ENCODE measurements around the gene SYNE1. TPM values are rescaled to one million over a fixed set of nuclear protein-coding genes. Genes with fewer than 3 reads are reported as not detected.

Gene SYNE1, protein sequence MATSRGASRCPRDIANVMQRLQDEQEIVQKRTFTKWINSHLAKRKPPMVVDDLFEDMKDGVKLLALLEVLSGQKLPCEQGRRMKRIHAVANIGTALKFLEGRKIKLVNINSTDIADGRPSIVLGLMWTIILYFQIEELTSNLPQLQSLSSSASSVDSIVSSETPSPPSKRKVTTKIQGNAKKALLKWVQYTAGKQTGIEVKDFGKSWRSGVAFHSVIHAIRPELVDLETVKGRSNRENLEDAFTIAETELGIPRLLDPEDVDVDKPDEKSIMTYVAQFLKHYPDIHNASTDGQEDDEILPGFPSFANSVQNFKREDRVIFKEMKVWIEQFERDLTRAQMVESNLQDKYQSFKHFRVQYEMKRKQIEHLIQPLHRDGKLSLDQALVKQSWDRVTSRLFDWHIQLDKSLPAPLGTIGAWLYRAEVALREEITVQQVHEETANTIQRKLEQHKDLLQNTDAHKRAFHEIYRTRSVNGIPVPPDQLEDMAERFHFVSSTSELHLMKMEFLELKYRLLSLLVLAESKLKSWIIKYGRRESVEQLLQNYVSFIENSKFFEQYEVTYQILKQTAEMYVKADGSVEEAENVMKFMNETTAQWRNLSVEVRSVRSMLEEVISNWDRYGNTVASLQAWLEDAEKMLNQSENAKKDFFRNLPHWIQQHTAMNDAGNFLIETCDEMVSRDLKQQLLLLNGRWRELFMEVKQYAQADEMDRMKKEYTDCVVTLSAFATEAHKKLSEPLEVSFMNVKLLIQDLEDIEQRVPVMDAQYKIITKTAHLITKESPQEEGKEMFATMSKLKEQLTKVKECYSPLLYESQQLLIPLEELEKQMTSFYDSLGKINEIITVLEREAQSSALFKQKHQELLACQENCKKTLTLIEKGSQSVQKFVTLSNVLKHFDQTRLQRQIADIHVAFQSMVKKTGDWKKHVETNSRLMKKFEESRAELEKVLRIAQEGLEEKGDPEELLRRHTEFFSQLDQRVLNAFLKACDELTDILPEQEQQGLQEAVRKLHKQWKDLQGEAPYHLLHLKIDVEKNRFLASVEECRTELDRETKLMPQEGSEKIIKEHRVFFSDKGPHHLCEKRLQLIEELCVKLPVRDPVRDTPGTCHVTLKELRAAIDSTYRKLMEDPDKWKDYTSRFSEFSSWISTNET (N-terminal part only)
- total RNA-seq = 2.5 and 5.9 TPM in 2 replicates

DNA sequence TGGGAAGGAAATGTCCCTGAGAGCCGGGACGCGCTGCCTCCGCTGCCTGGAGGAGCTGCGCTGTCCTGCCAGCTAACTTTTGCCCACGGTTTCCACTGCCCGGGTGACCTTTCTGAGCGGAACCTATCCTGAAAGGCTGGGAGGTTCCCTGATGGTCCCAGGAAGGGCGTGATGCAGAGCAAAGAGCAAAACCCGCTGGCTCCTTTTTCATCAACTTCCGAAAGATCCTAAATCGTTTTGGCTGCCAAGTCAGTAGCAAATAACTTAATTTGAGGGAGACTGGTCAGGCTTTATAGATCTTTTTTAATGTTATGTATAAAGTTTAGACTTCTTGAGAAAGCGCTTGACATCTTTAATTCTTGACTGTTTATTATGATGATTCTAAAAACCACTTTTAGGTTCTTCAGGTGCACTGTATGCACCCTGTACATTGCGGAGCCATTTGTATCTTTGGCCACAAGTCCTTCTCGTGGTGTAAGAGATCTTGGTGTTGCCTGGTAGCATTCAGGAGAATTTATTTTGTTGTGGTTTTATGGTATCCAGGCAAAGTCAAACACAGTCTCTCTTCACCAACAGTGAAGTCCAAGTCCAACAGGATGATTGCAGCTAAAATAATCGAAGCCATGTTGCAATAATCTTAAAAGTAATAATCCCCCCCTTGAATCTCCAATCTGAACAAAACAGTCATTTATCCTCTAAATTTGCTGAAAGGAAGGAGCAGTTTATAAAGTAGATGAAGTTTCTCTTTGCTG is at the start of gene SYNE1:
SYNE1 (minus strand) TSS at position 67 of the 752 bp plus-strand sequence. CDS start 9,031 bp downstream, outside the sequence.

Other genes with a start within 250 kb of the SYNE1 start
- gene MYCT1, start 60.5 kb upstream of the SYNE1 start, total RNA-seq = not detected in 2 replicates
- not detected in 2 replicates for gene VIP, start 113.4 kb upstream of the SYNE1 start, total RNA-seq